Endothelial cell (in vitro differentiated cells): ENCODE results near the gene BSCL2. TPM values are rescaled to one million over a fixed set of nuclear protein-coding genes. Genes with fewer than 3 reads are reported as not detected.
A peak's percentile ranks its signal among the peaks of the same experiment; 100 is the strongest.

Source experiments
- DNase-seq: peaks from one replicate; pipeline ENCODE4 v3.0.0; 2021; ENCODE audit warnings: low spot score
- H3K27ac Mint-ChIP-seq: one replicate; pipeline ENCODE4 v1.8.0; 2021; ENCODE audit warnings: mixed read lengths, inconsistent platforms; ENCODE audit not compliant: unreplicated experiment
- H3K27me3 Mint-ChIP-seq: one replicate; pipeline ENCODE4 v1.8.0; 2021; ENCODE audit warnings: mild to moderate bottlenecking, moderate library complexity, mixed read lengths, inconsistent platforms; ENCODE audit not compliant: unreplicated experiment
- H3K36me3 Mint-ChIP-seq: one replicate; pipeline ENCODE4 v1.8.0; 2021; ENCODE audit warnings: mild to moderate bottlenecking, low read depth, mixed read lengths, inconsistent platforms; ENCODE audit not compliant: unreplicated experiment
- H3K4me1 Mint-ChIP-seq: one replicate; pipeline ENCODE4 v1.8.0; 2021; ENCODE audit warnings: mild to moderate bottlenecking, mixed read lengths, inconsistent platforms; ENCODE audit not compliant: unreplicated experiment
- H3K4me3 Mint-ChIP-seq: one replicate; pipeline ENCODE4 v1.8.0; 2021; ENCODE audit warnings: mild to moderate bottlenecking, mixed read lengths, inconsistent platforms; ENCODE audit not compliant: unreplicated experiment
- H3K9me3 Mint-ChIP-seq: one replicate; pipeline ENCODE4 v1.8.0; 2021; ENCODE audit warnings: mixed read lengths, inconsistent platforms; ENCODE audit not compliant: unreplicated experiment
- total RNA-seq: library from RNA; stranded (reverse); fragmentation: NEBNext Ultra II Directional; extraction: Animal tissue kit (Norgen Biotek cat#: 25700); gene quantifications from one replicate; pipeline ENCODE4 v1.2.1, GENCODE V29; 2021; ENCODE audit not compliant: unreplicated experiment
- TF ChIP-seq, protein P1 (sequence below): fragments of 200-600 bp; sonication (generic); IDR thresholded peaks from one replicate; pipeline ENCODE4 v1.5.0; 2021; ENCODE audit warnings: antibody characterized with exemption; ENCODE audit not compliant: unreplicated experiment

Gene BSCL2
- total RNA-seq, 1 donor from 2014 or later = 53.6 TPM

DNA sequence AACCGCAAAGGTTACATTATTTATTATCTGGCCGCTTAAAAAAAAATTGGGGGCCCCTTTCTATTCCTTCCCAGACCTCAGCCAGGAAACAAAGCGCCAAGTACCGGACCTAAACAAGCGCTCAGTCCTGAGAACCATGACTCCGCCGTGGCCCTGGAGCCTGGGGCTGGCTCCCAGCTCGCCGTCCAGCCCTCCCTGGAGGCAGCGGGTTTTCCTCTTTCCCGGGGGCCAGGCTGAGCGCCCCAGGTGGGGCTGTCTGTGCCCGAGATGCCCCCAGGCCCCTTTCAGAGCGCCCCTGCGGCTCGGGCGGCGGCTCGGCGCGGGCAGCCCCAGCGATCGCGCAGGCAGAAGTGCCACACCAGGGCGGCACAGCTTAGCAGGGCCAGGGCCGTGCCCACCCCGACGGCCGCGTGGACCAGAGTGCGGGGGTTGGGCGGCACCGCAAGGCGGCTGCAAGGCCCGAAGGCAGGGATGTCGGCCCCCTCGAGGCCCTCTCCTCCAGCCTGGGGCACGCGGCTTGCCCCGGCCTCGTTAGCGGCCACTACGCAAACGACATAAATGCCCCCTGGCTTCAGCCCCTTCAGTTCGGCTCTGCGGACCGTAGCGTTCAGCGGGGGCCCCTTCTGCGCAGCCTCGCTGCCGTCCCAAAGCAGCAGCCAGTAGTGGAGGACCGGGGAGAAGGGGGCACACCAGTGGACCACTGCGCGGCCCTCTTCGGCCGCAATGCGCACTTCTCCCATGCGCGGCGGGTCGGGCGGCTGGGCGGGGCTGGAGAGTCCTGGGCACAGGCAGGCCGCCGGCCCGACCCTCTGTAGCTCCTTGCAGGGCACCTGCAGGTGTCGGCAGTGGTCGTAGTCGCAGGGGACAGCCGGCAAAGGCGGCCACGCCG, 19.5 kb downstream of the BSCL2 start:
- peaks cover 10% of the 10 kb centered on the region for H3K4me1 Mint-ChIP-seq
- no peak for DNase-seq
- no peaks in the 10 kb centered on the region for H3K9me3 Mint-ChIP-seq
- no peak overlapping the region for H3K4me3 Mint-ChIP-seq
- H3K36me3 Mint-ChIP-seq = peaks cover 21% of the 10 kb centered on the region
- peaks cover 2% of the 10 kb centered on the region for H3K27me3 Mint-ChIP-seq
- TF ChIP-seq, protein P1, sequence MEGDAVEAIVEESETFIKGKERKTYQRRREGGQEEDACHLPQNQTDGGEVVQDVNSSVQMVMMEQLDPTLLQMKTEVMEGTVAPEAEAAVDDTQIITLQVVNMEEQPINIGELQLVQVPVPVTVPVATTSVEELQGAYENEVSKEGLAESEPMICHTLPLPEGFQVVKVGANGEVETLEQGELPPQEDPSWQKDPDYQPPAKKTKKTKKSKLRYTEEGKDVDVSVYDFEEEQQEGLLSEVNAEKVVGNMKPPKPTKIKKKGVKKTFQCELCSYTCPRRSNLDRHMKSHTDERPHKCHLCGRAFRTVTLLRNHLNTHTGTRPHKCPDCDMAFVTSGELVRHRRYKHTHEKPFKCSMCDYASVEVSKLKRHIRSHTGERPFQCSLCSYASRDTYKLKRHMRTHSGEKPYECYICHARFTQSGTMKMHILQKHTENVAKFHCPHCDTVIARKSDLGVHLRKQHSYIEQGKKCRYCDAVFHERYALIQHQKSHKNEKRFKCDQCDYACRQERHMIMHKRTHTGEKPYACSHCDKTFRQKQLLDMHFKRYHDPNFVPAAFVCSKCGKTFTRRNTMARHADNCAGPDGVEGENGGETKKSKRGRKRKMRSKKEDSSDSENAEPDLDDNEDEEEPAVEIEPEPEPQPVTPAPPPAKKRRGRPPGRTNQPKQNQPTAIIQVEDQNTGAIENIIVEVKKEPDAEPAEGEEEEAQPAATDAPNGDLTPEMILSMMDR = no peak
- H3K27ac Mint-ChIP-seq = no peak overlapping the region

DNA sequence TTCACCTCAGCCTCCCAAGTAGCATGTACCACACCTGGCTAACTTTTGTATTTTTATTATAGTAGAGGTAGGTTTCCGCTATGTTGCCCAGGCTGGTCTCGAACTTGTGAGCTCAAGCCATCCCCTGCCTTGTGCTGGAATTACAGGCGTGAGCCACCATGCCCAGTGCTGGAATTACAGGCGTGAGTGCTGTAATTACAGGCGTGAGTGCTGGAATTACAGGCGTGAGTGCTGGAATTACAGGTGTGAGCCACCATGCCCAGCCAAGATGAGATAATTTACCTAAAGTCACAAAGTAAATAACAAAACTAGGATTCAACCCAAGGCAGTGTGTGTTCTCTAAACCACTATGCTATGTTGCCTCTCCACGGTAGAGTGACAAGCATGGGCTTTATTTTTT, 24.7 kb downstream of the BSCL2 start:
- H3K36me3 Mint-ChIP-seq = peaks cover 7% of the 10 kb centered on the region
- H3K27ac Mint-ChIP-seq = no peak overlapping the region
- H3K4me3 Mint-ChIP-seq = no peak overlapping the region
- peaks cover 5% of the 10 kb centered on the region for H3K27me3 Mint-ChIP-seq
- TF ChIP-seq, protein P1 = no peak
- H3K9me3 Mint-ChIP-seq = no peaks in the 10 kb centered on the region
- H3K4me1 Mint-ChIP-seq = peaks cover 8% of the 10 kb centered on the region
- no peak for DNase-seq

DNA sequence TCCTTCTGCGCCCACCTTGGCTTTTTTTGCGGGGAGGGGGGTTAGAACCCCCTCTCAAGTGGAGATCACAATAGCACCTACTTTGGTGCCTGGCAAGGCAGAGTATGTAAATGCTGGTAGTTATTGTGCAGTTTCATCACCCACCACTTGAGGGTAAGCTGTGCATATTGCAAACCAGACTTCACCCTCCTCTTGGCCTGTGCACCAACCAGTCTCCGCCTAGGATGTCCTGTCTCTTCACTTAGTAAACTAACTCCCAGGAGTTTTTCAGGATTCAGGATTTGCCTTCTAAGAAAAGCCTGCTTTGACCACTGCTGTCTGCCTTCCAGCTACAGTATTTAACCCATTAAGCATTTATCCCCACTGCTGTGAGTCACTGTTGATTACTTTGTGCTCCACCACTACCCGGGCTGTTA, 26.4 kb downstream of the BSCL2 start:
- TF ChIP-seq, protein P1 = peak; percentile 43
- Mint-ChIP-seq H3K27ac (no peak overlapping the region), H3K27me3 (peaks cover 4% of the 10 kb centered on the region), H3K9me3 (no peaks in the 10 kb centered on the region), H3K36me3 (peaks cover 19% of the 10 kb centered on the region), H3K4me3 (no peak overlapping the region), H3K4me1 (peaks cover 8% of the 10 kb centered on the region)
- peak; percentile 37 for DNase-seq

DNA sequence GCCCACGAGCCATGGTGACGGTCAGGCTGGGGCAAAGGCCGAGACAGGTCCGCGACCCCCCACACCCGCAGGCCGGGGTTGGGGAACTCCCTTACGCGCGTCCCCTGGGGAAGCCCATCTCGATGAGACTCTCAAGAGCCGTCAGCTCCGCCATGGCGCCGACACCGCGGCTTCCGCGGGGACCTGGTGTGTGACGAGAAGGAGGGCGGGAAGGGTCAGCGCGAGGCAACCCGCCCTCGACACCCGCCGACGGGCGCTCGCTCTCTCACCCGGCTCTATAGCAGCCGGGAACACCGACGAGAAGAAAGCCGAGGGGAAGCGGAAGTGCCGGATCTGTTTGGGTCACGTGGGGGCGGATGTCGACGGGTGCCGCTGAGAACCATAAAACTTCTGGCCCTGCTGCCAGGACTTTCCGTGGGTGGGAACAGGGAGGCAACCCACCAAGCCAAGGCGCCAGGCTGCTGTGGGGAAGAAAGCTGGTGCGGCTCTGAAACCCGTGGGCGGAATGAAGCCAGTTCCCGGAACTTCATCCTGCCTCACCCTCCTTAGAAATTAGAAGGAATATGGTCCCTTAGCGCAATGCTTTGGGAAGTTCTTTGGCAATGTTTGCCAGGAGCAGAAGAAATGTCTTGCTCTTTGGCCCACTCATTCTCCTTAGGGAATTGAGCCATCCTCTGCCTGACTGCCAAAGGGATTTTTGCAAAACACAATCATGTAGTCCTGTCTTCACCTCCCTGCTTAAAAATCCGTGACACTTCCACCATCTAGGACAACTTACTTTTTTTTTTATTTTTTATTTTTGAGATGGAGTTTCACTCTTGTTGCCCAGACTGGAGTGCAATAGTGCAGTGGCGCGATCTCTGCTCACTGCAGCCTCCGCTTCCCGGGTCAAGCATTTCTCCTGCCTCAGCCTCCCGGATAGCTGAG, 28.2 kb downstream of the BSCL2 start, which contains the start of gene UBXN1:
TSS of gene UBXN1 (minus strand) at position 304 of the 927 bp plus-strand sequence. CDS start at position 154, 150 bp downstream.
- Mint-ChIP-seq H3K27ac (peak within 1 kb of the TSS; percentile 92), H3K36me3 (peaks cover 26% of the 10 kb centered on the region), H3K4me1 (peaks cover 8% of the 10 kb centered on the region), H3K4me3 (peak within 1 kb of the TSS; percentile 94), H3K27me3 (peaks cover 5% of the 10 kb centered on the region), H3K9me3 (no peaks in the 10 kb centered on the region)
- DNase-seq = peak; percentile 74
- TF ChIP-seq, protein P1 = no peak
